Measurements from ENCODE around the gene G3BP2. TPM values are rescaled to one million over a fixed set of nuclear protein-coding genes. Genes with fewer than 3 reads are reported as not detected.

The G3BP2 gene
- total and polyA plus RNA-seq, 9 of the 15 experiments (the other 6 are each of a cell fraction or from before 2014, with no cell fraction given) = 25.2 to 222 (median 130) TPM

GRCh38 chr4:75672461-75673026 is 667 bp downstream of the G3BP2 start (continued):
- peak; percentile 68; the same call in 1 of the 2 replicates for TF ChIP-seq ZNF282 (CRISPR knock-in tag; IDR thresholded peaks at IDR 0.05)
- no peak for TF ChIP-seq ARID3B (CRISPR knock-in tag; IDR thresholded peaks at IDR 0.05; ENCODE audit: borderline replicate concordance)
- peak in 1 of 2 experiments; percentile 73 for TF ChIP-seq NCOA2 (IDR thresholded peaks at IDR 0.05; ENCODE audit: partially characterized antibody in 2 of 2)
- no peak for TF ChIP-seq PTRF (tag; IDR thresholded peaks at IDR 0.05)
- TF ChIP-seq TBP (optimal IDR thresholded peaks at IDR 0.05; ENCODE audit: low read depth, low read length) = no peak
- TF ChIP-seq MCM7 (IDR thresholded peaks at IDR 0.05) = no peak
- TF ChIP-seq GABPB1 (CRISPR knock-in tag; IDR thresholded peaks at IDR 0.05) = peak; percentile 37
- TF ChIP-seq BRD4 (IDR thresholded peaks at IDR 0.05) = peak; percentile 41; the same call in 1 of the 2 replicates
- peak; percentile 49; the same call in 1 of the 2 replicates for TF ChIP-seq CREB1 (IDR thresholded peaks at IDR 0.05)
- TF ChIP-seq CREB1 (CRISPR knock-in tag; IDR thresholded peaks at IDR 0.05) = peak; percentile 51; the same call in 1 of the 2 replicates
- TF ChIP-seq LEF1 (IDR thresholded peaks at IDR 0.05) = peak; percentile 20; the same call in 1 of the 2 replicates
- no peak for TF ChIP-seq MCM3 (IDR thresholded peaks at IDR 0.05)
- TF ChIP-seq C11orf30 (IDR thresholded peaks at IDR 0.05; ENCODE audit: low read depth) = no peak
- no peak for TF ChIP-seq CBX1 (IDR thresholded peaks at IDR 0.05; ENCODE audit: low read depth)
- no peak for TF ChIP-seq KLF13 (tag; IDR thresholded peaks at IDR 0.05; ENCODE audit: borderline replicate concordance, low read depth)
- no peak for TF ChIP-seq NCOR1 (IDR thresholded peaks at IDR 0.05)
- TF ChIP-seq HIVEP1 (CRISPR knock-in tag; IDR thresholded peaks at IDR 0.05) = no peak
- peak; percentile 7 for TF ChIP-seq ZNF280A (IDR thresholded peaks at IDR 0.05; ENCODE audit: low read depth, partially characterized antibody)
- no peak for TF ChIP-seq TAL1 (IDR thresholded peaks at IDR 0.05)
- TF ChIP-seq CHAMP1 (IDR thresholded peaks at IDR 0.05) = no peak
- peak in 1 of 2 experiments; percentile 10; a peak in 1 of 3 replicates for TF ChIP-seq CBX3 (IDR thresholded peaks at IDR 0.05; ENCODE audit: borderline replicate concordance in 1 of 2, low read length in 2 of 2)
- TF ChIP-seq MIER1 (IDR thresholded peaks at IDR 0.05; ENCODE audit: low read depth) = no peak
- TF ChIP-seq TAF9B (IDR thresholded peaks at IDR 0.05; ENCODE audit: partially characterized antibody) = peak; percentile 6
- TF ChIP-seq ZNF766 (CRISPR knock-in tag; conservative IDR thresholded peaks at IDR 0.05) = peak; percentile 87
- TF ChIP-seq NR3C1 (CRISPR knock-in tag; IDR thresholded peaks at IDR 0.05) = peak; percentile 23; the same call in 1 of the 2 replicates
- TF ChIP-seq ARHGAP35 (IDR thresholded peaks at IDR 0.05; ENCODE audit: partially characterized antibody) = no peak
- no peak for TF ChIP-seq ZNF507 (tag; conservative IDR thresholded peaks at IDR 0.05)

Measured in K562 (cell line).